ENCODE data around the gene GFPT2.

GRCh38 chr5:180348336-180348735 lies 4.8 kb downstream of the GFPT2 start:
- TF ChIP-seq CTCF (IDR thresholded peaks at IDR 0.05; ENCODE audit: low read depth, low read length) (no peak), POLR2A (IDR thresholded peaks at IDR 0.05; ENCODE audit: extremely low read depth, insufficient read length) (no peak)
